NT2/D1 (cell line): ENCODE measurements around the gene TMEM242.

Experiments used
- DNase-seq: peaks from one replicate; pipeline ENCODE4 v3.0.0-alpha.2; 2011; ENCODE audit warnings: low read depth, low spot score
- H3K27me3 ChIP-seq: 2 replicates; pipeline ENCODE4 v1.6.0; 2011; ENCODE audit warnings: mild to moderate bottlenecking; ENCODE audit not compliant: insufficient read length, insufficient read depth
- H3K36me3 ChIP-seq: 2 replicates; pipeline ENCODE4 v1.6.1; 2011; ENCODE audit warnings: mild to moderate bottlenecking, low read length, mixed read lengths; ENCODE audit not compliant: insufficient read depth, insufficient read length
- H3K4me1 ChIP-seq: 2 replicates; pipeline ENCODE4 v1.5.1; 2011; ENCODE audit not compliant: insufficient read depth, insufficient read length
- H3K4me3 ChIP-seq: 2 replicates; pipeline ENCODE4 v1.5.1; 2011; ENCODE audit warnings: low read depth; ENCODE audit not compliant: insufficient read length
- H3K9ac ChIP-seq: 2 replicates; pipeline ENCODE4 v1.6.0; 2011; ENCODE audit warnings: low read depth; ENCODE audit not compliant: insufficient read length
- H3K9me3 ChIP-seq: 2 replicates; pipeline ENCODE4 v1.5.1; 2011; ENCODE audit warnings: mild to moderate bottlenecking, low read length; ENCODE audit not compliant: insufficient read depth
- SUZ12 ChIP-seq: IDR thresholded peaks from 2 replicates; pipeline ENCODE4 v1.6.1; 2011; ENCODE audit not compliant: insufficient read length, insufficient read depth; ENCODE audit errors: extremely low read depth
- YY1 ChIP-seq: IDR thresholded peaks from 2 replicates; pipeline ENCODE4 v1.6.1; 2011; ENCODE audit not compliant: insufficient read length, insufficient read depth
- ZNF274 ChIP-seq: IDR thresholded peaks from 2 replicates; pipeline ENCODE4 v1.6.1; 2011; ENCODE audit warnings: mild to moderate bottlenecking, low read depth, low read length

The TMEM242 gene

DNA sequence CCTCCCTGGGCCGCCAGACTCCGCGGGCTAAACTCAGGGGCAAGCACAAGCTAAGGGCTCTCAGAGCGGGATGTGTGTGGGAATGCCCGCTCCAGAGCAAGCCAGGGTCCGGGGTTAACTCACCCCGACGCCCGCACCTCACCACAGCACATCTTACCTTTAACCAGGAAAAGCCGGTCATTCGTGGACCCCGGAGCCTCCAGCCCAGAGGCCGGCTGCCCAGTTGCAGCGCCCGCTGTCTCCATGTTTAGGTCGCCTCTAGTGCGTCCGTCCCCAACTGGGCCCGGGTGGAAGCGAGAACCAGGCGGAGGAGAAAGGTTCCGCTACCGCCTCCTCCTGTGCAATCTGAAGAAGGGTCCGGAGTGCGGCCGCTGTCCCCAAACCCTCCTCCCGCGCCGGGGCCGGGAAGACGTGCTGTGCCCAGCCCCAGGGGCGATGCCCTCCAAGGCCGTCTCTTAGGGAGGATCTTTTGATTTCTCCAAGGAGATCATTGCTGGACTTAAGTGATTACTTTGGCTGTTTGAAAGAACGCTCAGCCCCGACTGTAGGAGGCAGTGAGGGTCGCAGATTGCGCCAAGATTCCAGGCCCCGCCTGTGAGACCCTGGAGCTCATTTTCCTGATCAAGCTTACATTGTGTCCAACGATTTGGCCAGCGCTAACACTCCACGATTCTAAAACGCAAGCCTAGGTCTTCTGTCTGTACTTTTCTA is at the start of gene TMEM242:
Gene TMEM242 (minus strand): TSS at position 265 of the 711 bp plus-strand sequence. CDS start 20 bp downstream, at position 245.
- H3K4me1 ChIP-seq, result no peaks in the 10 kb centered on the region
- H3K27me3 ChIP-seq, result no peaks in the 10 kb centered on the region
- no peak for TF ChIP-seq SUZ12
- TF ChIP-seq ZNF274, result no peak
- peak; percentile 72 for TF ChIP-seq YY1
- H3K4me3 ChIP-seq, result peak within 1 kb of the TSS; percentile 93
- peak within 1 kb of the TSS; percentile 97 for H3K9ac ChIP-seq
- no peaks in the 10 kb centered on the region for H3K9me3 ChIP-seq
- H3K36me3 ChIP-seq, result peaks cover 21% of the 10 kb centered on the region
- DNase-seq, result peak; percentile 80

DNA sequence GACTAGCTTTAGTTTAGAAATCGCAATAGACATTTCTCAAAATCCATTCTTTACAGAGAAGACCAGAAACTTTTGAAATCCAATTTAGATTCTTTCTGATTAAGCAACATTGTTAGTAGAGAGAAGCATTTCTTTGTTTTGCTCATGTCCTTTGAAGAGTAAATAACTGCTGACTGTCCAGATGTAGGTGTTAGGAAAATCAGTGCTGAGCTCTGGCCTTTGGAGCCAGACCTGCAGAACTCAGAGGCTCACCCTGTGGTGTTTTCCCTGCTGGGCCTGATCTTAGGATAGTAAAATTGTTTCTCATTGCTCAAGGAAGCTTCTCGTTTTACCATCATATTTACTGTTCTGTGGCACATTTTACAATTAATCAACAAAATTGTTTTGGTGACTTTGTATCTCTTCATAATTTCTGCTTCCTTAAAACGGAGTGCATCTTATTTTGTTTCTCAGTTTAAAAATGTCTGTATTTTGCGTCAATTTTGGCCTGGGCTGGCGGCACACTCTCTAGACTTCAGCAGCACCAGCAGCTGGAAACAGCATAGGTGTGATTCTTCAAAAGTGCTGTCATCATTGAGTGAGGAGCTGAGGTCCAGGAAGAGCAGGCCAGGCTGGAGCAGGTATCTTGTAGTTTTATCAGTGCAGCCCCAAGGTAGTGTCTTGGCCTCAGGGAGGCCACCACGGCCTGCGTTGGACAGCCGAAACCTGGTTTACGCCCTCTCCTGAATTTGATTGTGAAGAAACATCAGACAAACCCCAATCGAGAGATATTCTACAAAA is 49.4 kb upstream of the TMEM242 start:
- H3K4me1 ChIP-seq, result no peaks in the 10 kb centered on the region
- H3K9me3 ChIP-seq, result no peaks in the 10 kb centered on the region
- no peak overlapping the region for H3K4me3 ChIP-seq
- no peak overlapping the region for H3K9ac ChIP-seq
- TF ChIP-seq SUZ12 (no peak), ZNF274 (no peak), YY1 (no peak)
- H3K36me3 ChIP-seq, result no peaks in the 10 kb centered on the region
- no peaks in the 10 kb centered on the region for H3K27me3 ChIP-seq
- DNase-seq, result no peak

DNA sequence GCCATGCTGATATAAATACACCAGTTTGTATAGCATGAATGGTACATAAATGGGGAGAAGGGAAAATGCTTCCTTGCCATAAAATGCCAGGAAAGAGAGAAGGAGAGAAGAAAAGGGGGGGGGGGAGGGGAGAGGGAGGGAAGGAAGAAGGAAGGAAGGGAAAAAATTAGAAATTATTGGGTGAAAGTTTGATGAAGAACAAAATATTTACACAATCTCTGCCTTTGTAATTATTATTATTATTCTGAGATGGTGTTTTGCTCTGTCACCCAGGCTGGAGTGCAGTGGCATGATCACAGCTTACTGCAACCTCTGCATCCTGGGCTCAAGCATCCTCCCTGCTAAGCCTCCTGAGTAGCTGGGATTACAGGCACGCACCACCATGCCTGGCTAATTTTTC is 47.4 kb upstream of the TMEM242 start:
- H3K9me3 ChIP-seq, result no peaks in the 10 kb centered on the region
- no peaks in the 10 kb centered on the region for H3K27me3 ChIP-seq
- H3K36me3 ChIP-seq, result no peaks in the 10 kb centered on the region
- DNase-seq, result no peak
- H3K4me3 ChIP-seq, result no peak overlapping the region
- H3K4me1 ChIP-seq, result no peaks in the 10 kb centered on the region
- H3K9ac ChIP-seq, result no peak overlapping the region
- TF ChIP-seq SUZ12, result no peak
- TF ChIP-seq YY1, result no peak
- TF ChIP-seq ZNF274, result no peak

- H3K27me3 ChIP-seq, result no peaks in the 10 kb centered on the region
- H3K9me3 ChIP-seq, result no peaks in the 10 kb centered on the region
- no peaks in the 10 kb centered on the region for H3K36me3 ChIP-seq
- no peak for DNase-seq
- H3K9ac ChIP-seq, result no peak overlapping the region
- no peak for TF ChIP-seq SUZ12
- TF ChIP-seq ZNF274, result no peak
- no peak for TF ChIP-seq YY1
- H3K4me3 ChIP-seq, result no peak overlapping the region
- H3K4me1 ChIP-seq, result no peaks in the 10 kb centered on the region
These were observed 45.2 kb upstream of the TMEM242 start for GRCh38 chr6:157368359-157369049.

GRCh38 chr6:157366648-157367047 is 43.3 kb upstream of the TMEM242 start:
- Histone ChIP-seq H3K4me1 (no peaks in the 10 kb centered on the region), H3K4me3 (no peak overlapping the region), H3K9ac (no peak overlapping the region), H3K27me3 (no peaks in the 10 kb centered on the region), H3K9me3 (no peaks in the 10 kb centered on the region), H3K36me3 (no peaks in the 10 kb centered on the region)
- no peak for DNase-seq
- TF ChIP-seq SUZ12 (no peak), YY1 (no peak), ZNF274 (no peak)

- H3K4me3 ChIP-seq, result no peak overlapping the region
- DNase-seq, result no peak
- TF ChIP-seq YY1, result no peak
- no peak for TF ChIP-seq SUZ12
- TF ChIP-seq ZNF274, result no peak
- H3K27me3 ChIP-seq, result no peaks in the 10 kb centered on the region
- H3K9ac ChIP-seq, result no peak overlapping the region
- H3K36me3 ChIP-seq, result no peaks in the 10 kb centered on the region
- H3K9me3 ChIP-seq, result no peaks in the 10 kb centered on the region
- H3K4me1 ChIP-seq, result no peaks in the 10 kb centered on the region
These were observed 41.4 kb upstream of the TMEM242 start for GRCh38 chr6:157364705-157365104.

DNA sequence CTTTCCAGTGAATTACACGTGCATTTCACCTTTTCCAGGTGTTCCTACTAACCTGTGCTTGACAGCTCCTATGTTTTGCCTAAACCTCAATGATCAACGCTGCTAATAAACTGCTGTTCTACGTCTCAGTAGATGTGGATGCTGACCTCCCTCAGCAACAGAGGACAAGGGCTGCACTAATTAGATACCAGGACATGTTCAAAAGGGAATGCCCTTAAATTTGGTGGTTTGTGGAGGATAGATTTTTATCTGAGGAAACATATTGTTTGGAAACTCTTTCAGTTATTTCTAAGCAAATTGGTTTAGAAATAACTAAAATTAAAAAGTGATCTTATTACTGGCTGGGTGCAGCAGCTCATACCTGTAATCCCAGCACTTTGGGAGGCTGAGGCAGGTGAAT is 38.6 kb upstream of the TMEM242 start:
- H3K9me3 ChIP-seq, result no peaks in the 10 kb centered on the region
- H3K4me3 ChIP-seq, result no peak overlapping the region
- H3K36me3 ChIP-seq, result no peaks in the 10 kb centered on the region
- no peaks in the 10 kb centered on the region for H3K27me3 ChIP-seq
- no peak overlapping the region for H3K9ac ChIP-seq
- H3K4me1 ChIP-seq, result no peaks in the 10 kb centered on the region
- DNase-seq, result no peak
- TF ChIP-seq YY1 (no peak), SUZ12 (no peak), ZNF274 (no peak)
